Fibroblast of skin of back (primary cell): ENCODE data around the gene ZNF678. TPM values are rescaled to one million over a fixed set of nuclear protein-coding genes. Genes with fewer than 3 reads are reported as not detected.
A peak's percentile ranks its signal among the peaks of the same experiment; 100 is the strongest.

Experiments
- DNase-seq: peaks from one replicate; pipeline ENCODE4 v3.0.0-alpha.2; 2013
- polyA plus RNA-seq, 2 experiments: library from polyadenylated mRNA; unstranded; fragments of 120-200 nt; gene quantifications; one replicate each; pipeline ENCODE4 v1.2.1, GENCODE V29; 2013; ENCODE audit not compliant: insufficient read length in 2 of 2

ZNF678 gene
- 2.0 TPM for polyA plus RNA-seq (2013, experiment 1 of 2; ENCODE audit: insufficient read length)
- 2.0 TPM for polyA plus RNA-seq (2013, experiment 2 of 2; ENCODE audit: insufficient read length)

DNA sequence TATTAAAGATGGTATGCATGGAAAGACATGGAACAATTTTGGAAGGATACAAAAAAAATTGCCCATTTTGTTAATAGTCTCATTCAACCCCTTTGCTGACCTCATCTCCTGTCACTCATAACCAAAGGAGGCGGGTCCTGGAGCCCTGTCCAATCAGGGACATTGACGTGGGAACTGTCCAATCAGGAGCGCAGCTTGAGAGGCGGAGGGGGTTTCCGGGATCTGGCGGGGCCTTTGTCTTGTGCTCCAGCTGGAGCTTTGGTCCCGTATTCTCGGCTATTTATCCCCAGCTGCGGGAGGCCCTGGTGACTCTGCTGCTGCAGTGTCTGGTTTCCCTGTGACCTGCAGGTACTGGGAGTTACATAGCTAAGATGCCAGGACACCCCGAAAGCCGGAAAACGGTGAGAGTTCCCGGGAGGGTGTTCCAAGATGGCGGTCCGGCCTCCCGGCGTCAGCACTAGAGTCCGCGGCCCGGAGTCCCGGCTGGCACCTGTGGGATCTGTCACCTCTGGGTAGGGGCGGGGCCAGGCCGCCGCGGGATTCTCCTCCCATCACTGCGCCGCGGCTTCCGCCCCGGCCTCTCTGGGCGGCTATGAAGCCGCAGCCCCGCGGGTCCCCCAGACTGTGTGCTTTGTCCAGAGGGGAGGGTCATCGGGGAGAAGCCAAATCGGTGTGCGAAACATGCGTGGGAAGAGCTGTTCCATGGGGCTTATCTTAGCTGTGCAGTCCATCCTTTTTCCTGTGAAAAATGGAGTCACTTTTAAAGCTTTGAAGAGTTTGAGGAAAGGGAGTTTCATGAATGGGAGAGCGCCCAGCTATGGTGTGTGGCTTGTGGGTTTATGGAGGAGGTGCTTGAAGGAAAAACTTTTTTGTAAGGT lies at the start of gene ZNF678:
Gene ZNF678 (plus strand): TSS at position 233 of the 878 bp plus-strand sequence. CDS start 87,436 bp downstream, outside the sequence.
- peak; percentile 95 for DNase-seq

DNA sequence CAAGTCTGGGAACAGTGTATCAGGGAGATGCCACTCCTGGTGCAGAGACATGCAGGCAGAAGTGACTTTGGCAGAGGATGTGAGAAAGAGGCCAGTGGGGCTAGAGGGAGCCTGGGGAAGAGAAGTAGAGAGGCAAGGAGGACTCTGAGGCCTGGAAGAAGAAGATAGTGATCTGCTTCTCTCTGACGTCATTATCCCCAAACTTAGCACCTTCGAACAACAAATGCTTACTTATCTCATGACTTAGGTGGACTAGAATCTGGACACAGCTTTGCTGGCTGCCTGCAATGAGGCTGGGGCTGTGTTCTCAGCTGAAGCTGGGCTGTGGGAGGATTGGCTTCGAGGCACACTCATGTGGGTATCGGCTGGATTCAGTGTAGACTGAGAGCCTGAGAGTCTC lies 44.5 kb upstream of the ZNF678 start:
- no peak for DNase-seq

DNA sequence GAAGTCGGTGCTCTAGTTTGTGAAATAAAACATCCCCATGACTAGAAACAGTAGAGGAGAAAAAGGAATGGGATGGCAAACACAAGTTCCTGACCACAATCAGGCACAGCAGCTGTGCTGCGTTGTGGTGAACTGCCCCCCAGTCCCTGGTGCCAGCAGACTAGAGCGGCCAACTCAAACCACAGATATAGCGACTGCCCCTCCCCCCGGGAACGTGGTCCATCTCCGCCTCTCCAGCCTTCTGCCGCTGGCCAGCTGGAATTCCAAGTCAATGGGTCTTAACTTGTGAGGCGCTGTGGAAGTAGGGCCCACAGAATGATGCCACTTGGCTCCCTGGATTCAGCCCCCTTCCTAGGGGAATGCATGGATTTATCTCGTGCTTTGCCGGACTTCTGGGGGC lies 41.6 kb upstream of the ZNF678 start:
- no peak for DNase-seq

DNA sequence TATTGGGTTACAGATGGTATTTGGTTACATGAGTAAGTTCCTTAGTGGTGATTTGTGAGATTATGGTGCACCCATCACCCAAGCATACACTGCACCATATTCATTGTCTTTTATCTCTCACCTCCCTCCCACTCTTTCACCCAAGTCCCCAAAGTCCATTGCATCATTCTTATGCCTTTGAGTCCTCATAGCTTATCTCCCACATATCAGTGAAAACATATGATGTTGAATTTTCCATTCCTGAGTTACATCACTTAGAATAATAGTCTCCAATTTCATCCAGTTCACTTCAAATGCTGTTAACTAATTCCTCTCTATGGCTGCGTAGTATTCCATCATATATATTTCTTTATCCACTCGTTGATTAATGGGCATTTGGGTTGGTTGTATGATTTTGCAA lies 36.8 kb upstream of the ZNF678 start:
- no peak for DNase-seq

DNA sequence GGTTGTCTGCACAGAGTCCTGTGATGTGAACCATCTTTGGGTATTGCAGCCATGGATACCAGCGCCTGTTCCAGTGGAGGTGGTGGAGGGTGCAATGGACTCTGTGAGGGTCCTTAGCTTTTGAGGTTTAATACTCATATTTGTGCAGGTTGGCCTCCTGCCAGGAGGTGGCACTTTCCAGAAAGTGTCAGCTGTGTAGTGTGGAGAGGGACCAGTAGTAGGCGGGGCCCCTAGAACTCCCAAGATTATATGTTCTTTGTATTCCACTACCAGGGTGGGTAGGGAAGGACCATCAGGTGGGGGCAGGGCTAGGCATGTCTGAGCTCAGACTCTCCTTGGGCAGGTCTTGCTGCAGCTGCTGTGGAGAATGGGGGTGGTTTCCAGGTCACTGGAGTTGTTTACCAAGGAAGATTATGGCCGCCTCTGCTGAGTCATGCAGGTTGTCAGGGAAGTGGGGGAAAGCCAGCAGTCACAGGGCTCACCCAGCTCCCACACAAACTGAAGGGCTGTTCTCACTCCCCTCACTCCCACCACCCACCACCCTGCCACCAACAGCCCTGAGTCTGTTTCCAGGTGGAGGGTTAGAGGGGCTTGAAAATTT lies 31.2 kb upstream of the ZNF678 start:
- no peak for DNase-seq

DNA sequence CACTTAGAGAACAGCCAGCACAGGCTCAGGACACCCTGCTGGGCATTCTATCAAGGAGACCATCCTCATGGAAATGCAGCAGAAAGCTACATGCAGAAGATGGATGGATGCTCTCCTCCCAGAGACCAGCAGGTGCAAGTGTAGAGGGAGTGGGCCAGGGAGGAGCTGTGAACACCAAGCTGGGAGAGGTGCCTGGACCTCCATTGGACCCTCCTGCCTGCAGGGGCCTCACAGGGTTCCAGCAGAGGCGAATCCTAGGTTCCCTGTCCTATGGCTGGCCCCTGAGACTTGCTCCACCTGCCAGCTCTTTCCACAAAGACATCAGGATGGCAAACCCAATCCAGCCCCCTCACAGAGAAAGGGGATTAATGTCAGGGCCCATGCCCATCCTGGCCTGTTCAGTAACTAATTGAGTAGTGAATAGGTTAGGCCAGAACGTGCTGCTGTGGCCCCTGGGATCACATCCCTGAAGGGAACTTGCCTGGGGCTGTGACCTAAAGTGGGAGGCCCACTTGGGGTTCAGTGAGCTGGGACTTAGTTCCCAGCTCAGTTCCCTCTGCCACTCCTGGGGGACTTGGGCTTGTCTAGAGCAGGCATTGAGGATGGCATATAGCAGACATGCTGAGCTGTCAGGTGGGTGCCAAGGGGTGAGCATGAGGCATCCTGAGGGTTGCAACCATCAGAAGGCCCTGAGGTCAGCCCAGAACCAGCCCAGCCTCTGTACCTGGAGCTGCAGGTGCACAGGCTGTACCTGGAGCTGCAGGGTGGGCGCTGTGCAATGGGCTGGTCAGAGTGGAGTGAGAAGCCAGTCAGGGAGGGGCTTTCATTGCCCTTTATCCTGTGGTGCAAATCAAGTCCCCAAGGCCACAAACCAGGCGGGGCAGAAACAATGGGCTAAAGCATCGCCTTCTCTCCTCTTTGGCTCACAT lies 22.9 kb upstream of the ZNF678 start:
- no peak for DNase-seq

DNA sequence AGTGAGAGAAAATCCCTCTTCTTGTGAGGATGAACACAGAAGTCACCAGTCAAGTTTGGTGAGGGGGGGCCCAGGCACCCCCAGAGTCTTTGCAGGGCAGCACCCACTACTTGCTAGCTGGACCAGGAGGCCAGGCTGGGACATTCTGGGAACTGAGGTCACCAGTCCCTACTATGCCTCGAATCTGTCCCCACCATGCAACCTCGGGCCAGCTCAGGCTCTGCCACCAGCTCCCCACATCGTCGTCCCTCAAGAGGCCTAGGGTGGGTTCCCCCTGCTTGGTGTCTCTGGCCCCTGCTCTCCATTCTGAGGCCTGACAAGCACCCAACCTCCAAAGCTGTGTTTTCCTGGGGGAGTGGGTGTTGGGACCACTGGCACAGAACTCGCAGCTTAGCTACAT lies 22.2 kb upstream of the ZNF678 start:
- DNase-seq, result no peak

DNA sequence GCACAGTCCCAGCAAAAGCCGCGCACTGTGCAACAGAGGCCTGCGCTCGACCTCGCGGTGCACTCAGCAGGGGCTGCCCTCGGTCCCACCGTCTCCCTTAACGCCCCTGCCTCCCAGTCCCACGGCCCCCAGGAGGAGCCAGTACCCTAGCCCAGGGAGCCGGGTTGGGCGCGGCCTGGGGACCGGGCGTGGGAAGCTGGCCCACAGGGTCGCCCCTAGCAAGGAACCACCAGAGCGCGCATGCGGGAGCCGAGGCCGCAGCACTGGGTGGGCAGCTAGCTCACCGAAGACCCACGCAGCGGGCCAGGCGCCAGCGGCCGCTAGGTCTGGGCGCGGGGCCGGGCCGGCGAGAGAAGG lies 21.6 kb upstream of the ZNF678 start:
- DNase-seq, result no peak

DNA sequence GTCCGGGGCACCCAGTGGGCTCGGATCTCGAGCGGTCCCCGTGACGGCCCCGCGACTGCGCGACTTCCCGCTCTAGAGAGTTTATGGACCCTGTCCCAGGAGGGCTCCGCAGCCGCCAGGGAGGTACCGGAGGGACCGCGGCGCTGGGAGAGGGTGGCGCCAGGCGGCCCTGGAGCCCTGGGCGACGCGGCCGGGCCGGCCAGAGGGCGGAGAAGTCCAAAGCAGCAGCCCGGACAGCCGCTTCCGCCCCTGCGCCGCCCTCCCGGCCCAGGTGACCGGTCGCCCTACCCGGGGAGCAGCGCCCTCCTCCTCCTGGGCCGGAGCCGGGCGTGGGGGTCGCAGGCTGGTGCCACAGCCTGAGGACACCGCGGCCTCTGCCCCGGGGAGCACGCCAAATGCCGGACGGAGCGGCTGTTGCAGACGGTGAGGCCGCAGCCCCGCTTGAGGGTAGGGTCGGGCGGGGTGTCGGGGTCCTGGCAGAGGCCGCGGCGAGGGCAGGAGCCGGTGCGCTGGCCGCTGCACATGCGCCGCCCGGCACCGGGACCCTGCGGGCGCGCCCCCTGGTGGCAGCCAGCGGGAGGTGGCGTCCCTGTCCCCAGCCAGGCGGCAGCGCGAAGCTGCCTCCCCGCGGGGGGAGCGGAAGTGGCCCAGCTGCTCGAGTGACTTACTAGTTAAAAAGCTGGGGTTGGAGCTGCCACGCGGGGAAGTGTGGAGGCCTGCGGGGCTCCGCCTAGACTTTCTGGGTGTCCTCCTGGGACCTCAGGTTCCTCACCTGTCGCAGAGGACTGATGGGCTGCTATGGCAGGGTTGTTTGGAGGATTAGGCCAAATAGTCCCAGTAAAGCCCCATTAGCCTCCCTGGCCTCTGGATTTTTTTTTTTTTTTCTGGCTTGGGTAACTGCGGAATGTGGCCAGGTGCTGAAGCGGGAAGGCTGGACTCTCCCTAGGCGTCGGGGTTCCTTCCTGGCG lies 20.9 kb upstream of the ZNF678 start:
- peak; percentile 87 for DNase-seq

DNA sequence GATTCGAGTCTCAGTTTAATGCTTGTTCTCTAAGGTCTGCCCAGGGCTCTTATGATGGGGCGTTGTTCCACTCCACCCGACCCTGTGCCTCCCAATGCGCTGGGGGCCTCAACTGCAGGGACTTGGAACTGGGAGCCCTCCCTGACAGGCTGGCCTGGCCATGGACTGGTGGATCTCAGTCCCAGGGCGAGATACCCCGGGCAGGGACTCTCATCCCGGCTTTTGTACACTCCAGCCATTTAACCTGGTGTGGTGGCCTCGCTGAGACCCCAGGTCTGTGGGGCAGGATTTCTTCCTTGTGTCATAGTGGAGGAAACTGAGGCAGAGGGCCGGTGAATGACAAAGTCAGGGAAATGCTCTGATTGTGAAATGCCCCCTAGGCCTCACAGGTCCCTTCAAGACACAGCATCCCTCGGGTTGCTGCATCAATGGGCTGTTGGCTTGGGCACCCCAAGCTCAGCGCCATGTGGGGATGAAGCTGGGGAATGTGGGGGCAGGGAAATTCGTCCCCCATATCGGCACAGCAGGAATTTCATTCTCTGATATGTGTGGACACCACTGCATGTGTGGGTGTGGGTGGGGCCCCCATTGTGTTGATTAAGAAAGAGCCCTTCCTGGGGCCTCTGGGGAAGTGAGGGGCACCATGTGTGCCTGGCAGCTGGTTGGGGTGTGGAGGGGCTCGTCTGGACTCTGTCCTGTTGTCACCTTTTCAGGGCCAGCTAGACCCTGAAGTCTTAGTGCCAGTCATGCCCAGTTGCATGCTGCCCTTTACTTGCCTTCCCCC lies 19.9 kb upstream of the ZNF678 start:
- no peak for DNase-seq

DNA sequence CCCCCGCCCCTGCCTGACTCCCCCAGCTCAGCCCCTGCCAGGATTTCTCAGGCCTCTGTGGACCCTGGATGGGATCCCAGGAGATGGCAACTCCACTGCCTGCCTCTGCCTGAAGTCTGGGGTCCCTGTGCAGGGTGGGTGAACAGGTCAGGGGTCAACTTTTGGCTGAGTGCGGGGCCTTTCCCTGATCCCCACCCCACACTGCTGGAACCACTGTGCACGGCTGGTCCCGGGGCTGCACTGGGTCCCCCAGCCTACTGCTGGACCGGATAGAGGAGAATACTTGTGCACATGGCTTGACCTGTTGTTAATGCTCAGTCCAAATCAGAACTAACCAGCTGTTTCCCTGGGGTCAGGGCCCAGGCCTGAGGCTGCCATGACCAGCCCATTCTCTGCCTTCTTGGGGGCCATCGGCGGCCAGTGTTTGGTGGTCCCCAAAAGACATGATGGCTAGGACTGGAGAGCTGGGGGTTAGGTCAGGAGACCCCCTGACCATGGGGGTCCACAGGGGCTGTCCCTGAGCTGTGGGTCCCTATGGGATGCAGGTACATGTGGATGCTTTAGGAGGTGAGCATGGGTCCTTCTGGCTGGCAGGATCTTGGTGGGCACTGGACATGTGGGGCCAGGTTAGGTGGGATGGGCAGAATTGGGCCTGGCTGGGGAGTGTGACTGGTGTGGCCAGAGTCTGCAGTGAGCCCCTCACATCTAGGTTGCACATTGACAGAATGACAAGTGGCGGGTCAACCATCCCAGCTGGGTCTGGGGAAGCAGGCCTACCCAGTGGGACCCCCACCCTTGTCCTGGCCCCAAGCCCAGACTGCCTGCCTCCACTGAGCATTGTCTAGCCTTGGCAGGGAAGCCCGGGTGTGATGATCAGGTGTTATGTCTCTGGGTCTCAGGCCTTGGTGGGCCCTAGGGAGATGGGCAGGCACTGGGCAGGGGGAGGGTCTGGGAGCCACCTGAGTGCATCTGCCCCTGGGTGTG lies 19.0 kb upstream of the ZNF678 start:
- no peak for DNase-seq

DNA sequence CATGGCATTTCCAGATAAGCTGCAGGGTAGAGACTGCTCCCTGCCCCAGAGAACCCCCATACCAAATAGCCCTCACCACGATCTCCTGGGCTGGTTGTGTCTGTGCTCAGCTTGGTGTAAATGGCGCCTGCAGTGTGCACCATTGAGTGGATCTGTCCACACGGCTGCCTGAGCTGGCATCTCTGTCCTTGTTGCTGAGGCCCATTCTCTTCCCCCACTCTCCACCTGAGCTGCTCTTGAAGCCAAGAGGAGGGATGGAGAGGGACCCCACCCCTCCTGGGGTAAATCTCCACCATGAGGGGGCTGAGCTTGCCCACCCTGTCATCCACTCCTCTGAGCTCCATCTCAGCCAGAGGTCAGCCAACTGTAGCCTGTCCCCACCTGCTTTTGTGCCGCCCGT lies 18.0 kb upstream of the ZNF678 start:
- no peak for DNase-seq

DNA sequence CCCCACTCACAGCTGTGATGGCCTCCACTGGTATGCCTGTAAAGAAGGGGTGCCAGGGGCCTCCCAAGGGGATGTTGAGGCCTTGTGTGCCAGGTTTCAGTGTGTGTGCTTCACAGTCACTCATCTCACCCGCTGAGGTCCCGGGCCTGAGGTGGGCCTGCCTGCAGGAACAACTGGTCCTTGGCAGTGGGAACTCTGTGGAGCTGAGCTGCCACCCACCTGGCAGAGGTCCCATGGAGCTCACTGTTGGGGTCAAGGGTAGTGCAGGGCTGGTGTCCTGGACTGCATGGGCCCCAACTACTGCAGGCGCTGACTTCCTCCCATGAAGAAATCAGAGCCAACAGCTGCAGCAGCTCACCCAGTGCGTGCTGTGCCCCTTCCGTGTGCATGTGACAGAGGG lies 17.3 kb upstream of the ZNF678 start:
- no peak for DNase-seq

DNA sequence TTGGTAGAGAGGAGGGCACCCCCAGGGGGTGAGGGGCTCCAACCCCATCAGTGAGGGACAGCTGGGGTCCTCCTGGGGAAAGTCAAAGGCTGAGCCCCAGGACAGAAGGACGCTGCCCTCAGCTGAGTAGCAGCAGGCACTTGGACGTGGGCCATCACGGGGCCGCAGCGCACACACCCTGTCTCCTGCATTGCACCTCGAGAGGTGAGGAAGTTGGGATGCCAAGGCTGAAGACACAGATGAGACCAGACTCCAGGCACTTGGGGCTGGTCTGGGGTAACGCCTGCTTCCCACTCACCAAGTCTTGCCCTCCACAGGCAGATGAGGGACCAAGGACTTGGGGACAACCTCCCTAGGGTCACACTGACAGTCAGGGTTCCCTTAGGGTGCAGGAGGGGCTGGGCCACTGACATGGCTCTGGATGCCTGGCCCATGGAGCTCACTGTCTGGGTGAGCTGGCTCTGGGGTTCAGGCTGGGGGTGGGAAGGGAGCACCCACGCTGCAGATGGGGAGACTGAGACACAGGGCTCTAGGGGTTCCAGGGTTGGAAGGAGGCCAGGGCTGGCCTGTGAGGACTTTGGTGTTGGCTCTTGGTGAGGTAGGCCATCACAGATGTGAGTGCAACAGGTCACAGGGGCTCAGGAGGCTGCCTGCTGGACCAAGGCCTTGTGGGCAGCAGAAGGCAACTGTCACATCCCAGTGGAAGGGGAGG lies 16.6 kb upstream of the ZNF678 start:
- DNase-seq, result no peak

DNA sequence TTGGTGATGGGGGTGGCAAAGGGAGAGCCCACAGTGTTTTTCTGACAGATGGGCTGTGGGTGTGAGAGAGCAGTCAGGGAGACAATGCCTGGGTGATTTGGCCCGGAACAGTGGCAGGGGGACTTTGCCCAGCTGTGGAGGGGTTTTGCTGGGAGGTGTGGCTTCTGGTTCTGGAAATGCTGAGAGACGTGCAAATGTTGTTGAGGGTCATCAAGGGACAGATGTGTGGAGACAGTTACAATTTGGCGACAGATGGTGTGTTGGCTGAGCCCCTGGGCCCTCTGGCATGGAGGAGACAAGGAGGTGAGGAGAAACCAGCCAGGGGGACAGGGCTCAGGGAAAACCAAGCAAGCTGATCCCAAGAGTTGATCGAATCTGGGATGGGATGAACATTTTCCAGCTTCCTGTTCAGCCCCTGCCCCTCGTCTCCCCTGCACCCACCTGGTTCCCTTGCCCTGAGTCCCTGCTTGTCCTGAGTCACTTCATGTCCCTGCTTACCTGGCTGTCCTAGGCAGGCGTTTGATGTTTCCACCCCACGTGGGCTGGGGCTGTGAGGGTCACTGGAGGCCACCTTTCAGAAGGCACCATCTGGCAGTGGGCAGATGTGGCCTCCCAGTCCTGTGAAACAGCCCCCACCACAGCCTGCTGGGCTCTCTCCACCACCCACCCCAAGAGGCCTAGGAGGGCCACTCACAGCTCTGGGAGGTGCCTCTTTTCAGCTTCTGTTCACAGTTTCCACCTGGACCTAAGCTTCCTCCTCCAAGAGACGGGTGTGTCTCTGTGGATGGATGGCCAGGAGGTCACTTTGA lies 15.8 kb upstream of the ZNF678 start:
- DNase-seq, result no peak

DNA sequence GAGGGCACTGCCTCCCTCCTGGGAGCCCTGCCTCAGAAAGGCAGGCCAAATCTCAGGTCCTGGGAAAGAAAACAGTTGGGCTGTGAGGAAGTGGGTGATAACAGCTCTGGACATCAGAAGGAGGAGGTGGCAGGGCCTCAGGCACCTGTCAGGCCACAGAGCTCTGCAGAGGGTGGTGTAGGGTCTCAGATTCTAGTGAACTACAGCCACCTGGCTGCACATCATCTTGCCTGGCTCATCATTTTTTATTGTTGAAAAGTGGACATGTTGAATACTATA lies 15.3 kb upstream of the ZNF678 start:
- no peak for DNase-seq

DNA sequence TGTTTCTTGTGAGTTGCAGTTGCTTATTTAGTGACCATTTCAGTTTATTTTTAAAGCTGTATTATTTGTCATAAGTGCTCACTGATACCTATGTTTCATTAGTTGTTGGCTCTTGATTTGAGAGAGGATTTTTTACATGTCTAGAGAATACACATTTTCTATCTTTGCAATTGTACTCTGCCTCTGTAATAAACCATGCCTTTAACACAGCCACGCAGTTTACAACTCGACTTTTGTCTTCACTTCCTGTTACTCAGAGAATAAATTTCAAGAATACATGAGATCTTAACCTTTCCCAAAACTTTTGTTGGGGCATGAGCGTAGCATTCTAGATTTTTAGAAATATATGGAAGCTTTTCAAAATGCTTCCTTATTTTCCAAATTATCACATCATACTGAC lies 14.9 kb upstream of the ZNF678 start:
- no peak for DNase-seq

DNA sequence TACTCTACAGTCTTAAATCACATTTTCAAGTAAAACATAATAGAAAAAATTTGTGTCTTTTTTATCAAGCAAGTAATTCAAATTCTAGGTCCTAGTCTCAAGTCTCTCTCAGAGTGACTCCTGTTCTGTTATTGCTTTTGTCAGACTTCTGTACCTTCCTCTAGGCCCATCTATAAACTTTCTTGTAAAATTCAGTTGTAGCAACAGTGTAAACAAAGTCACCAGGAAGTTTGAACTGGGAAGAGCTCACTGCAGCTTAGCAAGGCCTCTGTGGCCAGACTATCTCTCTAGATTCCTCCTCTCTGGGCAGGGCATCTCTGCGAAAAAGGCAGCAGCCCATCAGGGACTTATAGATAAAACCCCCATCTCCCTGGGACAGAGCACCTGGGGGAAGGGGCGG lies 13.5 kb upstream of the ZNF678 start:
- no peak for DNase-seq
